NCI-H510A treated with DMSO at 0.1 percent for 48 hours (cell line): ENCODE measurements around the gene SLC6A6.

Source experiments
- DNase-seq: peaks from one replicate; lab custom pipeline; 2025; lab: John Stamatoyannopoulos, UW

The SLC6A6 gene

DNA sequence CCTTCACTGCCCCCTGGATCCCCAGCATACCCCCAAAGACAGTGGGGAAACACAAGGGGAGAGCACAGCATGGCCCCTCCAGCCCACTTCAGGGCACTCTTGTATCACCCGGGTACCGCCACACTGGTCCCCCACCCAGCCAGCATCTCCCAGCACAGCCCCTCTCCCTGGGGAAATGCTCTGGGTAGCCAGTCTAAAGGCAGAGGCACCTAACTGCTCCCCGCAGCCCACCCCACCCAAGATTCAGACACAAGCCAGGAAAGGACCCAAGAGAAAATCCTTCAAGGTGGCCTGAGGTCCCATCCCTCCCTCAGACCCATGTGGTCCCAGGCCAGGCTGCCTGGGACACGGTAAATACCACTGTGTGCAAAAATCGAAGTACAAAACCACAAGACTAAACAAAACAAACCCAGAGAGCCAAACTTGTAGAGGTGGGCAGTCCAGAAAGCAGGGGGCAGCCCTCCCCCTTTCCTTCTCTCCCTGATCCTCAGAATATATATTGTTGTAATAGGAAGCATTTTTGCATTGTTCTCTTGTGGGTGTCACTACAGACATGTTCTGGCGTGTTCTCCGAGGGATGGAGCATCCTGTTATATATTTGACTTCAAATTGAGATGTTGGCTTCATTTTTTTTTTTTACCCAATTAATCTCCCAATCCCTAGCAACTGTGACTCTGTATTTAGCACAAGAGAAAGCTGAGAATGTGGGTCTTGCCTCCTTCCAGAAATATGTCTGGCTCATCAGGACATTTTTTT is 86.1 kb downstream of the SLC6A6 start:
- DNase-seq = no peak

DNA sequence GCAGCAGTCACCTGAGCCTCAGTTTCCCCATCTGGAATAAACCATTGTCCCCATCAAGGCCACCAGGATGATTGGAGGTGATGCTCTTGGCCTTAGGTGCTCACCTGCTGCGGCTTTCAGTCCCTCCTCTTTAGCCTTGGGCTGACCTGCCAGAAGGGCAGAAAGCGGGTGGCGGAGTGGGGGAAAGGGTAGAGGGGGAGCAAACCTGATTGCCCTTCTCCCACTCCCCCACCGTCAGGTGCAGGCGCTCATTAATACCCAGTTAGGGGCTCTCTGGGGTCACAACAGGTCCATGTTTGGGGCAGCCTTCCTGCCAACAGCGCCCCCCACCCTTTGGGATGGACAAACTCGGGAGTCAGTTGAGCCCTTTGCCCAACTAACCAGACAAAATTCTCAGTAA is 87.2 kb downstream of the SLC6A6 start:
- DNase-seq = no peak

DNA sequence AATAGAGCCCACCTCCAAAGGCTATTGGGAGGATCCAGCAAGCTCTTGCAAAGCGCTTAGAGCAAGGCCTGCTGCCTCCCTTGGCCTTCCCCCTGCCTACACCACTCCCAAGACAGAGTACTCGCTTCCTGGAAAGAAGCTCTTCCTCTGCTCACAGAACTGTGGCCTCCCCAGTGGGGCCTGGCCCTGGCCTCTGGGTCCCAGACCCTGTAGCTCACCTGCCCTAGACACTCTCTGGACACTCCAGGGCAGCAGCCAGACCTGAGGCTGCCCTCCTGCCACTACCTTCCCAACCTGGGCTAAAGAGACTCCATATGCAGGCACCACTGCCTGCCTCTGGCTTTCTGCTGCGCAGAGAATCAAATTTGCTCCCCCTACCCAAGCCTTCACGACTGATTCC is 87.8 kb downstream of the SLC6A6 start:
- no peak for DNase-seq

DNA sequence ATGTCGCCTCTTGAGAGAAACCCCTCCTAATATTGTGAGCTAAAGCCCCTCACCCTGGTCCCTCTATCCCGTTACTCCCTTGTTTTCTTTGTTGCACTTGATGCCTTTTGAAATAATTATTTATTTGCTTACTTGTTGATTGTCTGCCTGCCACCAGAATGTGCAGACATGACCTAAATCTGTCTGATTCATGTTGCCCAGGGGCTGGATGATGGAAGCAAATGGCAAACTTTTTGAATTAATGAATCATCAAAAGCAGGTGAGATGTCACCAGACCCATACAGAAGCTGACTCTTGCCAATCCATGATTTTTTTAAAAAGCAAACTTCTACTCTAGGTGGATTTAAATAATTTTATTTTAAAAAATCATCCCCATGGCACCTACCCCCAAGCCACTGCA is 88.4 kb downstream of the SLC6A6 start:
- DNase-seq = no peak

DNA sequence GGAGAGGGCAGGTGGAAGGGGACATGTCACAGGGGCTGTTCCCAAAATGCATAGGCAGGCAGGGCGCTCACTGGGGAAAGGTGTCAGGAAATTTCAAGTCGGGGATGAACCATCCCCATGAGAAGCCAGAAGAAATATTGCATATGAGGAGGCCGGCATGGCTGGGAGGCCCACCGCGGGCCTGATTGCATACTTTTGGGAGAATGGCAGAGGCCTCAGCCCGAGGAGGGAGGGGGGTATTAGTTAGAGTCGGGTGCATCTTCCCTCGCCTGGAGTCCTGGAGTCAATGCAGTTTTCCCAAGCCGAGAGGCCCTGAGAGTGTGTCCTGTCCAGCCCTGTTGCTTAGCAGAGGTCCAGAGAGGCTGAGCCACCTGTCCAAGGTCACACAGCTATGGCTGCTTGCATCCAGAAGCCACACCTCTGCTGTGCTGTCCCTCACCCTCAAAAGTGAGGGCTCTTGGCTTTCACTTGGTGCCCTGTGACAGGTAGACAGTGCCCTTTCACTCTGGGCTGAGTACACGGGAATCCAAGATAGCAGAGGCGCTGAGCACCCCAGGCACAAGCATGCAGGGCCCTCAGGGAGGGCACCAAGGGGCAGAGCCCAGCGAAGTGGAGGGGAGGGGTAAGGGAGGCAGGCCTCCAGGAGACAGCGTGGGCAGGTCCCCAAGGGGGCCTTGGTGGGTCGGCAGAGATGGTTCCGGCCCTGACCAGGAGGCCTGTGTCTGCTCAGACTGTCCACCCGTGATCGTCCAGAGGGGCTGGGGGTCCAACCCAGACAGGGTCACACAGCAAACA is 89.2 kb downstream of the SLC6A6 start:
- no peak for DNase-seq

DNA sequence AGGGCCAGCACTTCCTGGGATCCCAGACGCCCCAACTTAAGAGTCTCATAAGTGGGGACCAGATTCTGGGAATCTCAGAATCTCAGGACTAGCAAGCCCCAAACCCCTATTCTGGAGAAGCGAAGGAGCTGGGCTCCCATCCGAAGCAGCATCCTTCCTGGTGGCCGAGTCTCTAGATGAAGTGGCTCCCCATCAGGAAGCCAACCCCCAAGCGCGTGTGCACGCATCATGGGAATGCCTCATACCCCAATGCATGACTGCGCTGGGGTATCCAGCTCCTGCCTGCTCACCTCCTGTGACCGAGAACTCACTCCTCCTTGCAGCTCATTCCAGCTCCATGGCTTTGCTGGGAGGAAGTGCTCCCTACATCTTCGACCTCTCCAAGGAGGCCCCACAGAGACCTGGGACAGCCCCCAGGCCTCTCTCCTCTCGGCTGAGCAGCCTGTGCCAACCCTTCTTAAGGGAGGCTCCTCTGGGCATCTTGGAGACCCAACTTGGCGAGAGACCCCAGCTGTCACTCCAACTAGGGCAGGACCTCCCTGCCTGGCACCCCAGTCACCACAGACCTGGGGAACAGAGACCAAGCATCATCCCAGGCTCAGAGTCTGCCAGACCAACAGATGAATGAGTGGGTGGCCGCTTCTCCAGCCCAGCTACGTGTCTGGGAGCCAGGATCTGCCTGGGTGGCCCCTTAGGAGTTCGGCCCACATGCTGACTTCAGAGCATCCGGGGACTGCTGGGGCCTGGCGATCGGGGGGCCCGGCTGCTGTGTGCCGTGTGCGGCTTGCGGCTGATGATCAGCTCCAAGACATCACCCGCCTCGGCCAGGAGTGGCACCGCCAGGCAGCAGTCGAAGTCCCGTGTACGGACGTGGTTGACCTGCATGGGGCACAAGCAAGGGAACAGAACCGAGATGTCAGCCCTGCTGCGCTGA is 90.8 kb downstream of the SLC6A6 start:
- DNase-seq = no peak

DNA sequence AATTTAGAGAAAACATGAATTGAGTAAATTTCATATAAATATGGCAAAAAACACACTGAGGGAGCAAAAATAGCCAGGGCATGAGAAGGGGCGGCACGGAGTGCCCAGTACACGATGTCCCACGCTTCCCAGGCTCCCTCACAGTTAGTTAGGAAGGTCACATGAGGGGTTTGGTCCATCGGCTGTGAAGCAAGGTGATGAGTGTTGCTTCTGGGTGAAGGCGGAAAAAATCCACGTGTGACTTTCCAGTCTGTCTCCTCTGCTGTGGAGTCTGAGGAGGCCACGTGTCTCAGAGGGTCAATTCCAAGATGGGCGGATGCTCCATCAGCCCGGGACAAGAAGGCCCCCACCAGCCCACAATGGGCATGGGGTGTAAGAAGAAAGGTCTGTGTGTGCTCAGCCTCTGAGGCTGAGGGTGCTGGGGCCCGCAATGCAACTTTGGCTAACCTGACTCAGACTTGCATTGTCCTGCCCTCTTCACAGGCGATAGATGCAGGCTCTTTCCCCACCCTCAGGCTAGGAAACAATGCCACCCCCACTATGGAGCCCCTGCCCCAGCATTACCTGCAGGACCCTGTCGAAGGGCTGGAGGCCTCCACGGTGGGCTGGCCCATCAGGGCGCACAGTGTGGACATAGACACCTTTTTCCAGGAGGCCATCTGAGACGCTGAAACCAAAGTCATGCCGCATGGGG is 92.0 kb downstream of the SLC6A6 start:
- DNase-seq = no peak

DNA sequence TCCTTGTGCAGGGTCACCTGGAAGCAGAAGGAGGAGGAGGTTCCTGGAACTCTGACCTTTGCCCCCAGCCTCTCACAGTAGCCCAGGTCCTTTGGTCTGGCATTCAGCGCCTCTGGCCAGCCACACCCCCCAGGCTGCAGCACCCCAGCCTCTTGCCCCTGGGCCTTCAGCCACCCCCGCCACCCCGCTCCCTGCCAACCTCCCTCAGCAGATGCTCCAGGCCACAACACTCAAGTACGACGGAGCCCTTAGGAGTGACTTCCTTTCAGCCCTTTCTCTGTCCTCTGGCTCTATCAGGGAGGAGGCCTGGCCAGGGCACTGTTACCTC is 92.5 kb downstream of the SLC6A6 start:
- no peak for DNase-seq

DNA sequence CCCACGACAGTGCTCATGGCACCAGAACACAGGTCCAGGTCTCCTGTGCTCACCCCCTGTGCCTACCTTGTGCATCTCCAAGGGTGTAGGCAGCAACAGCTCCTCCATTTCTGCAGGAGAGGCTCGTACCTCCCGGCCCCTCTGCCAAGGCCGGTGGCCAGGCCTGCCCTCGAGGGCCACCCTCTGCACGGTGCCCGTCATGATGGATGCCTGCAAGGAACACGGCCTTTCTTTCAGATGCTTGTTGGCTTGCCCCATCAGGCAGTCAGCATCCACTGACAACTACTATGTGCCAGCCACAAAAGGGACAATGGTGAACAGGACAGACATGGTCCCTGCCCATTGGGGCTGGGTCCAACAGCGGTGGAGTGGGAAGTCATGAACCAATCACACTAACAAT is 93.9 kb downstream of the SLC6A6 start:
- DNase-seq = no peak

DNA sequence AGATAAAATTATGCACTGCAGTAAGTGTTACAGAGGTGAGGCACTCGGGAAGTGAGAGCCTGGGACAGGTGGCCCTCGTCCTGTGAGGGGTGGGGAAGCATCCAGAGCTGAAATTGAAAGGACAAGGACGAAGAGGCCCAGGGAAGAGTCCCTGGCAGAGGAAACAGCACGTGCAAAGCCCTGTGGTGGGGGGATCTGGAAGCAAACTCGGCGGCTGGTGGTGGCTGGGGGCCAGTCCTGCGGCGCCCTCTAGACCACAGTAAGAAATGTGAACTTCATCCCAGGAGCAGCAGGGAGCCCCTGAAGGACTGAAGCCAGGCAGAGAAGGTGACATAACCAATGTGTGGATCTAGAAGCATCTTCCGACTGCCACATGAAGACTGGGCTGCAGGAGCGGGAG is 94.9 kb downstream of the SLC6A6 start:
- no peak for DNase-seq

DNA sequence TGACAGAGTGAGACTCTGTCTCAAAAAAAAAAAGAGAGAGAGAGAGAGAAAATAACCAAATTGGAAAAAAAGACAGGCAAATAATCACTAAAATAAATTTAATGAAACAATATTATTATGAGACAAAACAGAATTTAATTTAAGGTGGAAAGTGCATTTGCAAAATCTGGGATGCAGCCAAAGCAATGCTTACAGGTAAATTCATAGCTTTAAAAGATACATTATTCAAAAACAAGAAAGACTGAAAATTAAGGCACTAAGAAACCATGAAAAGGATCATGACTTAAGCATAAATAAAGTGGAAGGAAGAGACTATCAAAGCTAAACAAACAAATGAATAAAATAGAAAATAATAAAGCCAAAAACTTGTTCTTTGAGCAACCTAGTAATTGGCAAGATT is 100.1 kb downstream of the SLC6A6 start:
- no peak for DNase-seq

DNA sequence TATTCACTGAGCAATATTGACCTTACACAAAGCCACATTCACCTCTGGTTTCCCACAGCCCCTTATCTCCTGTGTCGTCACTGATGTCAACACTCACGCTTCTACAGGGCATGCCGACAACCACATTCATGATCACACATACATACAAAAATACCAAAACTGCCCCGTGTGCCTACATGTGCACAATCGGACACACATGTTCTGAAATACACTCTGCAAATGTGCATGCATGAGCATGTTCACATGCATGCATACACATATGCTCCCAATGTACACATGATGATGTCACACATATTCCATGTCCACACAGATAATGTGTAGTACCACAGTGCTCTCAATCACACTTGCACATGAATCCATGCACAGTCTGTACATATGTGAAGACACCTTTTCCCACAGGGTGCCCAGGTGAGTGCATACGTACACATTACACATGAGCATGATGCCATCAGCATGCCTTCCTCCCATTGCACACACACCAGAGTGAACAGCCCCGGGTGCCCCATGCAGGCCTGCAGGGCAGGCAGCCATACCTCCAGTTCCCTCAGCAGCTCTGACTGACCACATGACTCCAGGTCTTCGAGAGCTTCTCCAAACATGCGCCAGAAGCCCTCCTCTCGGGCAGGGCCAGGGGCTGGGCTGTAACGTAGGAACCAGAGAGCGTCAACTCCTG is 100.8 kb downstream of the SLC6A6 start:
- DNase-seq = no peak

DNA sequence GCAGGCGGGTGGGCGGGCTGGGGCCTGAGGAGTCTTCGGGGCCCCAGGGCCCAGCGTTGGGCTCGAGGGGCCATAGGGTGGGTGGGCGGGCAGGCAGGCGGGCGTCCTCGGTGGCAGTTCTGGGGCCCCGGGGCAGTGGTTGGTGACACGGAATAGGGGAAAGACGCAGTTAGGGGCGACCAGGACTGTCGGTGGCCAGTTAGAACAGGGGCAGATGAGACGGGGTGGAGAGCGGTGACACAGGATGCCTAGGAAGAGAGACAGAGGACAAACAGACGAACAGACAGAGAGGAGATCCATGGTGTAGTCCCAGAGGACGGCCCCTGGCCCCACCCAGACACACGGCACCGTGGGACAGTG is 101.3 kb downstream of the SLC6A6 start:
- DNase-seq = no peak

DNA sequence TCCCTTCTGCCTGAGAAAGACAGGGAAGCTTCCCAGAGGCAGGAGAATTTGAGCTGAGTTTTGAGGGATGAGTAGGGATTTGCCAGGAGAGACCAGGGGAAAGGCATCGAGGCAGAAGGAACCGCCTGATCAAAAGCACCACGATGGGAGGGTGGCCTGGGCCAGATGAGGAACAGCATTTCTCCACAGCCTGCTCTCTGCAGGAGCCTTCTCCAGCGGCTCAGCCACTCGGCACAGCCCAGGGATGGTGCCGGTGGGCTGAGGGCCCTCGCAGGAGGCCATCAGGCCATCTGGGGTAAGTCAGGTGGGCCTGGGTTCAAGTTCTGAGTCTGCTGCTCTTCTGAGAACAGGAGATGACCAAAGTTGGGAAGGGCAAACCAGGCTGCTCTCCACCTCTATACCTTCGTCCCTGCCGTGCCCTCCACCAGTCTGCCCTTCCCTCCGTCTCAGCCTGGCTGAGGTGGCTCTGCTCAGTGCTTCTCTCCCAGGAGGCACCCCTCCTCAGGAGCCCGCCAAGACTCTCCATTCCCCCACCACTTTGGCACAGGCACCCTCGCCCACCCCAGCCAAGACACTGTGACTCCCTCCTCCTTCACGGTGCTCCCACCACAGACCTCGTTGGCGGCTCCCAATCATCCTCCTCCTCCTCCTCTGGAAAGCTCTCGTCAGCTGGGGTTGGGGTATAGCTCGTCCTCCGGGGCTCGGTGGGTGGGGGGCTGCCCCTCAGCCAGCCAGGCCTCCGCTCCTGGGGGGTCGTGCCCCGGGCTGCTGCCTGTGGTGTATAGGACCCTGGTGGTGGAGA is 102.8 kb downstream of the SLC6A6 start:
- DNase-seq = no peak

DNA sequence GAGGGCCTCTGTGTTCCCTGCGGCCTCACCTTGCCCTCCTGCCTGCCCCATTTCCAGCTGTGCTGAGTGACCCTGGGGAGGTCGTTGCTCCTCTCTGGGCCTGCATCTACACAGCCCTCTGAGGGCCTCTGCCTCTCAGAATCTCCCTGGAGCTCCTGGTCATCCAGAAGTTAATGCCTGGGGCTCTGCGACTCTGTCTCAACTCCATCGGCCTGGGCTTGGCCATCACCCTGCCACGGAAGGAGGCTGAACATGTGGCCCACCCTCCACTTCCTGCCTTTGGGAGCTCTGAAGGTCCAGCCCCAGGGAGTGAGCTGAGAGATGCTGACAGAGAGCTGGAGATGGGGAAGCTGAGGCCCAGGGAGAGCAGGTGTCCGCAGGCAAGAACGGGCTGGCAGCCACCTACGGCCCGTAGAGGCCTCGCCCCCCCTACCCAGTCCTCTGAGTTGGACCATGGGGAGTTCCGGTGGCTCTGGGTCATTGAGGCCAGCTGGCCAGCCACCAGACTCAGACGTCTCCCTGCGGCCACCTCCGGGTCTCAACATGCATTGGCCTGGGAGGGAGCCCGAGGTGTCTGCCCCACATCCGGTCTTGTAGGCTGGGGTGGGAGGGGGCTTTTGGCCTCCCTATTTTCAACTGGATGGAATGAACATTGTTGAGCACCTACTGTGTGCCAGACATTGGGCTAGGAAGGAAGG is 103.5 kb downstream of the SLC6A6 start:
- no peak for DNase-seq

DNA sequence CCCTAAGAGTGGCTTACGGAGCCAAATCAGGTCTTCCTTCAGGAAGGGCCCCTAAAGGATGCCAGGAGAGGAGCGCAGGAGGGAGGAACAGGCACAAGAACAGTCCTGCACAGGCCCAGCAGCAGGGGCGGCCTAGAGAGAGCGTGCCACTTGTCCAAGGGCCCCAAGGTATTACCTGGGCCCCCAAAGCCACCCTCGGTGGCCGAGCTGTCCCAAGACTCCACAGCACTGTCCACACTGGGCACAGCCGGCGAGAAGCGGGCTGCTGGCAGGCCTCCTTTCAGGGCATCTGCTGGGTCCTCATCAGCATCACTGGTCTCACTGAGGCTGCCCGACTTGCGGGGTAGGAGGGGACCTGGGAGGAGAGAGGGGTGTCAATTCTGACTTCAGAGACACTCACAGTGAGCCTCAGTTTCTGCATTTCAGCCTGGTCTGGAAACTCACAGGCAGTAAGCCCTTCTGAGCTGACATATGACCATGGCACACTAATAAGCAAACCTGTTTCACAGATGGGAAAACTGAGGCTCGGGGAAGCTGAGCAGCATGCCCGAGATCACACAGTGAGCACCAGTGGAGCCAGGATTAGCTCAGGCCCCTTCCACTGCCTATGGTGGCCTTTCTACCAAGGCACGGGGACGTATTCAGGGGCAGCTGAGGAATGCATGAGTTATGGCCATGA is 104.4 kb downstream of the SLC6A6 start:
- DNase-seq = no peak

DNA sequence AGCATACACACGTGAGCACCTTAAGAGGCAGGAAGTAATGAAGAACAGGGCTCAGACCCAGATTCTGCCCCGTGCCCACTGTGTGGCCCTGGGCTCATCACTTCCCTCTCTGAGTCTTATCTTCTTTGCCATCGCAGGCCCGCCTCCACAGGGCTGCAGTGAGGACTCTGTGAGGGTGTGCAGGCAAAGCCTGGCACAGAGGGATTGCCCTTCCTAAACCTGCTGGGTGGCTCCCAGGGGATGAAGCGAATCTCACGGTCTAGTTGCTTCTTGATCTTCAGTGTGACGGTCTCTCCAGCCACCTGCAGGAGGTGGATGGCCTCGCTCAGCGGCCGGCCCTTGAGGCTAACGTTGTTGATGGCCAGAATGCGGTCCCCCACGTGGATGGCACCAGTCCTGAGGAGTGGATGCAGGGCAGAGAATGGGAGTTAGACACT is 104.9 kb downstream of the SLC6A6 start:
- DNase-seq = no peak

DNA sequence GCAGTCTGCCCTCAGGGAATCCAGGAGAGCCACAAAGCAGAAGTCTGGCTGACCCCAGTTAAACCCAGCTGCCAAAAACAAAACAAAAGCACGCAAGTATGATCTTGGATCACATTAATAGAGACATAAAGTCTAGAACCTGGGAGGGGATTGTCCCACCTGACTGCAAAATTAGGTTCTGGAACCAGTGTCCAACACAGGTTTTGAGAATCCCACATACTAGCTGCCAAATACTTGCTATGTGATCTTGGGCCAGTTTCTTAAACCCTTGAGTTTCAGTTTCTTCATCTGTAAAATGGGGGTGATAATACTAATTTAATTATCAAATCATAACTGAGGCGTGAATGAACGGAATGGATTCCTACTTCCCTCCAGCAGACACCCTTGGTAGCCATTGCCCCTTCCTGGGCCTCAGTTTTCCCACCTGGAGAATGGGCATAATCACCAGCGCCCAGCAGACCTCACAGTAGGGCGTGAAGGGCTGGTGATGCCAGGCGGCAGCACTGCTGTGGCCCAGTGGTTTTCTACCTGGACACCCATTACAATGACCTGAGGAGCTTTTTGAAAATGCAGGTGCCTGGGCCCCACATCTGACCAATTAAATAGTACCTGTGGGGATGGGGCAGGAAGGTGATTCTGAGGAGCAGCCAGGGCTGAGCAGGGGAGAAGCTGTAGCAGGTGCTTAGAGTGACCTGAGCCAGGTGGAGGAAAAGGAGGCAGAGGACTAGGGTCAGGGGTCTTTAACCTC is 105.5 kb downstream of the SLC6A6 start:
- no peak for DNase-seq

DNA sequence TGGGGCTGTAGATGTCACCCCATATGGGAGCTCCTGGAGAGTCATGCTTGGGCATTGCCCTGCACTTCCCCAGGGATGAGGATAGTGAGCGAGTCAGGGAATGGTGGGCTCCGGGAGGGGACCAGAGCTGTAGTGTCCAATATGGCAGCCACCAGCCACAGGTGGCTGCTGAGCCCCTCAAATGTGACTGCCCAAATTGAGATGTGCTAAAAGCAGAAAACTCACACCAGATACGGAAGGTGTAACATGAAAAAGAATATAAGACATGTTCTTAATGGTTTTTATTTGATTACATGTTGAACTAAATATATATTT is 106.1 kb downstream of the SLC6A6 start:
- DNase-seq = no peak
